Endothelial cell (in vitro differentiated cells): ENCODE results near the gene SKI. TPM values are rescaled to one million over a fixed set of nuclear protein-coding genes. Genes with fewer than 3 reads are reported as not detected.
A peak's percentile ranks its signal among the peaks of the same experiment; 100 is the strongest.

Experiments
- DNase-seq: peaks from one replicate; pipeline ENCODE4 v3.0.0; 2021; ENCODE audit warnings: low spot score
- H3K27ac Mint-ChIP-seq: one replicate; pipeline ENCODE4 v1.8.0; 2021; ENCODE audit warnings: mixed read lengths, inconsistent platforms; ENCODE audit not compliant: unreplicated experiment
- H3K27me3 Mint-ChIP-seq: one replicate; pipeline ENCODE4 v1.8.0; 2021; ENCODE audit warnings: mild to moderate bottlenecking, moderate library complexity, mixed read lengths, inconsistent platforms; ENCODE audit not compliant: unreplicated experiment
- H3K36me3 Mint-ChIP-seq: one replicate; pipeline ENCODE4 v1.8.0; 2021; ENCODE audit warnings: mild to moderate bottlenecking, low read depth, mixed read lengths, inconsistent platforms; ENCODE audit not compliant: unreplicated experiment
- H3K4me1 Mint-ChIP-seq: one replicate; pipeline ENCODE4 v1.8.0; 2021; ENCODE audit warnings: mild to moderate bottlenecking, mixed read lengths, inconsistent platforms; ENCODE audit not compliant: unreplicated experiment
- H3K4me3 Mint-ChIP-seq: one replicate; pipeline ENCODE4 v1.8.0; 2021; ENCODE audit warnings: mild to moderate bottlenecking, mixed read lengths, inconsistent platforms; ENCODE audit not compliant: unreplicated experiment
- H3K9me3 Mint-ChIP-seq: one replicate; pipeline ENCODE4 v1.8.0; 2021; ENCODE audit warnings: mixed read lengths, inconsistent platforms; ENCODE audit not compliant: unreplicated experiment
- total RNA-seq: library from RNA; stranded (reverse); fragmentation: NEBNext Ultra II Directional; extraction: Animal tissue kit (Norgen Biotek cat#: 25700); gene quantifications from one replicate; pipeline ENCODE4 v1.2.1, GENCODE V29; 2021; ENCODE audit not compliant: unreplicated experiment
- TF ChIP-seq, protein P1 (sequence below): fragments of 200-600 bp; sonication (generic); IDR thresholded peaks from one replicate; pipeline ENCODE4 v1.5.0; 2021; ENCODE audit warnings: antibody characterized with exemption; ENCODE audit not compliant: unreplicated experiment

SKI gene
- total RNA-seq, 1 donor from 2014 or later, result 73.3 TPM

DNA sequence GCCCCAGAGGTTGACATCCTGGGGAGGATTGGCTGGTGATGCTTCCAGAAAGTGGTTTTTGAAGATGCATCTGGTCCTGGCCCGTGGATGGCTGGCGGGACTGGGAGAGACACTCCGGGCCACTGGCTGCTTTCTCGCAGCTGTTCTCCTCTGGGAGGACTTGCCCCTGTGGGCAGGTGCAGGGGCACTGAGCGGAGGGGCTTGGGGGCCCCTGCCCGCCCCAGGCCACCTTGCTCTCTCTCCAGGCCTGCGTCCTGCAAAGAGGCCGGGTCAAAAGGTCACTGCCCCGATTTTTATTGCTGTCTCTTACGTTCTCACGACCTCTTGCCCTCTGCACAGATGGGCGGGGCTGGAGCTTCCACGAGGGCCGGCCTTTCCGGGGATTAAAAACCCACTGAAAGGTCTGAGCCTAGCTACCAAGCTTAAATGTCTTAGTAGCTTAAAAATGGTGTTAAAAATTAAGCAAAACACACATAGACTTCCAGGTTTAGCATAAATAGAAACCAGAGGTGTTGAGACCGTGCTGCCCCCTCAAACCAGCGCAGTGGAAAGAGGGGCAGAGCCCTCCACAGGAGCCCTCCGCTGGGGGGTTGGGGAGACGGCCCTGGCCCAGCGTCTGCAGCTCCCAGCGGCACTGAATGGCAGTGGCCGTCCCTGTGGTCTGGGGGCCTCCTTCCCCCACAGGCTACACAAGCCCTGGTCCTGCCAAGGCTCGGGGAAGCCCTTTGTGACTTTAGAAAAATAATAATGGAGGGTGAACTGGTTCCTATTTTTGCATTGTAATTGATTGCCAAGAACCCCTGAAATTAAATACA lies 43.9 kb downstream of the SKI start:
- Mint-ChIP-seq H3K27me3 (peaks cover 6% of the 10 kb centered on the region), H3K4me3 (no peak overlapping the region), H3K27ac (peak overlapping the region; percentile 52), H3K9me3 (no peaks in the 10 kb centered on the region), H3K36me3 (peaks cover 4% of the 10 kb centered on the region), H3K4me1 (peaks cover 22% of the 10 kb centered on the region)
- DNase-seq, result no peak
- TF ChIP-seq, protein P1, sequence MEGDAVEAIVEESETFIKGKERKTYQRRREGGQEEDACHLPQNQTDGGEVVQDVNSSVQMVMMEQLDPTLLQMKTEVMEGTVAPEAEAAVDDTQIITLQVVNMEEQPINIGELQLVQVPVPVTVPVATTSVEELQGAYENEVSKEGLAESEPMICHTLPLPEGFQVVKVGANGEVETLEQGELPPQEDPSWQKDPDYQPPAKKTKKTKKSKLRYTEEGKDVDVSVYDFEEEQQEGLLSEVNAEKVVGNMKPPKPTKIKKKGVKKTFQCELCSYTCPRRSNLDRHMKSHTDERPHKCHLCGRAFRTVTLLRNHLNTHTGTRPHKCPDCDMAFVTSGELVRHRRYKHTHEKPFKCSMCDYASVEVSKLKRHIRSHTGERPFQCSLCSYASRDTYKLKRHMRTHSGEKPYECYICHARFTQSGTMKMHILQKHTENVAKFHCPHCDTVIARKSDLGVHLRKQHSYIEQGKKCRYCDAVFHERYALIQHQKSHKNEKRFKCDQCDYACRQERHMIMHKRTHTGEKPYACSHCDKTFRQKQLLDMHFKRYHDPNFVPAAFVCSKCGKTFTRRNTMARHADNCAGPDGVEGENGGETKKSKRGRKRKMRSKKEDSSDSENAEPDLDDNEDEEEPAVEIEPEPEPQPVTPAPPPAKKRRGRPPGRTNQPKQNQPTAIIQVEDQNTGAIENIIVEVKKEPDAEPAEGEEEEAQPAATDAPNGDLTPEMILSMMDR, result no peak

- no peaks in the 10 kb centered on the region for H3K9me3 Mint-ChIP-seq
- H3K36me3 Mint-ChIP-seq, result peaks cover 11% of the 10 kb centered on the region
- no peak overlapping the region for H3K4me3 Mint-ChIP-seq
- no peak overlapping the region for H3K27ac Mint-ChIP-seq
- DNase-seq, result no peak
- peaks cover 9% of the 10 kb centered on the region for H3K27me3 Mint-ChIP-seq
- peaks cover 23% of the 10 kb centered on the region for H3K4me1 Mint-ChIP-seq
- TF ChIP-seq, protein P1, result no peak
Measured at GRCh38 chr1:2272686-2273400, 44.7 kb downstream of the SKI start.

GRCh38 chr1:2273401-2274090 lies 45.4 kb downstream of the SKI start:
- H3K4me1 Mint-ChIP-seq, result peaks cover 23% of the 10 kb centered on the region
- H3K4me3 Mint-ChIP-seq, result no peak overlapping the region
- H3K27me3 Mint-ChIP-seq, result peaks cover 9% of the 10 kb centered on the region
- TF ChIP-seq, protein P1, result no peak
- H3K9me3 Mint-ChIP-seq, result no peaks in the 10 kb centered on the region
- peak overlapping the region; percentile 61 for H3K27ac Mint-ChIP-seq
- peaks cover 11% of the 10 kb centered on the region for H3K36me3 Mint-ChIP-seq
- no peak for DNase-seq

GRCh38 chr1:2274231-2274928 lies 46.3 kb downstream of the SKI start:
- Mint-ChIP-seq H3K27ac (no peak overlapping the region), H3K36me3 (peaks cover 11% of the 10 kb centered on the region), H3K4me1 (peaks cover 27% of the 10 kb centered on the region), H3K27me3 (peaks cover 9% of the 10 kb centered on the region), H3K9me3 (no peaks in the 10 kb centered on the region), H3K4me3 (no peak overlapping the region)
- DNase-seq, result no peak
- TF ChIP-seq, protein P1, result no peak
